ENCODE measurements around the gene RABL2B. TPM values are rescaled to one million over a fixed set of nuclear protein-coding genes. Genes with fewer than 3 reads are reported as not detected.
A peak's percentile ranks its signal among the peaks of the same experiment; 100 is the strongest.
"Not testable (repeated sequence)": the region's sequence is repeated elsewhere in the genome, so short reads cannot be mapped to it uniquely, and the experiment has no call there.

Gene RABL2B
- total and polyA plus RNA-seq, 2 experiments from 2014 or later, result 9.7 to 11.8 TPM

DNA sequence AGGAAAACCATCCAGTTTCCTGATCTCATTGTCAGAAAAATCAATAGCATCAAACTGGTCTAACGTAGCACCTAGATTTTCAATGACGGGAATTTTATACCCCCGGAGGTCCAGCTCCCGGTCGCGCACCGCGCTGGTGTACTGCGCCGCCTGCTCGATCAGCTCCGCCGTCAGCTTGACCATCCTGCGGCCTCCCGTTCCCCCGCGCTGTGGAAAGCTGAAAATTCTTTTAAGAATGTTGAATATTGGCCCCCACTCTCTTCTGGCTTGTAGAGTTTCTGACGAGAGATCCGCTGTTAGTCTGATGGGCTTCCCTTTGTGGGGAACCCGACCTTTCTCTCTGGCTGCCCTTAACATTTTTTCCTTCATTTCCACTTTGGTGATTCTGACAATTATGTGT is 28.2 kb downstream of the RABL2B start:
- not testable (repeated sequence) for H3K4me1 Mint-ChIP-seq; H3K4me1 ChIP-seq (ENCODE audit: insufficient read depth); ATAC-seq; H2AFZ ChIP-seq; H3K36me3 ChIP-seq (ENCODE audit: insufficient read depth); H4K20me1 ChIP-seq (replicated peaks; ENCODE audit: insufficient read depth); H3K27ac ChIP-seq (ENCODE audit: low read depth); H3K36me3 Mint-ChIP-seq (ENCODE audit: low read depth); H3K27ac Mint-ChIP-seq; H3K4me3 Mint-ChIP-seq; H3K9me3 Mint-ChIP-seq; H3K4me3 ChIP-seq; H3K4me2 ChIP-seq; DNase-seq (ENCODE audit: low spot score); H3F3A ChIP-seq (replicated peaks; ENCODE audit: low read depth); H3K9me2 ChIP-seq (ENCODE audit: insufficient read depth); H3K79me2 ChIP-seq (replicated peaks; ENCODE audit: insufficient read depth)
- peaks cover 80% of the 10 kb centered on the region for H3K27me3 ChIP-seq (ENCODE audit: insufficient read depth)
- peaks cover 77% of the 10 kb centered on the region for H3K27me3 Mint-ChIP-seq (ENCODE audit: insufficient read depth, low read depth, poor library complexity)
- peak; percentile 6 for TF ChIP-seq EZH2 (IDR thresholded peaks at IDR 0.05; ENCODE audit: low read depth, unreplicated experiment)

DNA sequence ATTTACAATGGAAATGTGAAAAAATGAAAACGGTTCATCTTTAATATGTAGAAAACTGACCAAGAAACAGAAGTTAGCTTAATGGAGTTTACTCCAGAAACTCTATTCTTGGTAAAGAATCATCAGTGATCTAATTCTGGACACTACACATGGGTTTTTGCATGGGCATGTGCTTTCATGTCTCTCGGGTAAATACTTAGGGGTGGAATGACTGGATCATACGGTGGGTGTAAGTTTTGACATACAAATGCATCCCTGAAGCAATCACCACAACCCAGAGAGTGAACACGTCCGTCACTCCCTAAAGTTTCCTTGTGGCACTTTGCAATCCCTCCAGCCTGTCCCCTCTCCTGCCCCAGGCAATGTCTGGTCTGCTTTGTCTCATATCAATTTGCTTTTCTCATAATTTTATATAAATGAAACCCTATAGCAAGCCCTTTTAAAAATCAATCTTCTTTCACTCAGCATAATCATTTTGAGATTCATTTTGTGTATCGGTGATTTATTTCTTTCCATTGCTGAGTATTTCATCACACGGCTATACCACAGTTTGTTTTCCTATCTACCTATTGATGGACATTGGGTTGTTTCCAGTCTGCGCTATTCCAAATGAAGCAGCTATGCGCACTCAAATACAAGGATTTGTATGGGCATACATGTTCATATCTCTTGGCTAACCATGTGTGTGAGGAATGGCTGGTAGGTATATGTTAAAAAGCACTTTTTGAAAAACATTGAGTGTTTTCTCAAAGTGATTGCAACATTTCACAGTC is 33.9 kb downstream of the RABL2B start:
- not testable (repeated sequence) for H3K79me2 ChIP-seq (replicated peaks; ENCODE audit: insufficient read depth); H3K36me3 Mint-ChIP-seq (ENCODE audit: low read depth); H3K4me3 ChIP-seq; ATAC-seq; H3F3A ChIP-seq (replicated peaks; ENCODE audit: low read depth); H3K36me3 ChIP-seq (ENCODE audit: insufficient read depth); H3K4me2 ChIP-seq; H3K27ac Mint-ChIP-seq; H3K9me3 Mint-ChIP-seq; H3K27ac ChIP-seq (ENCODE audit: low read depth); H4K20me1 ChIP-seq (replicated peaks; ENCODE audit: insufficient read depth); H2AFZ ChIP-seq; H3K4me1 Mint-ChIP-seq; H3K9me2 ChIP-seq (ENCODE audit: insufficient read depth); DNase-seq (ENCODE audit: low spot score); H3K4me1 ChIP-seq (ENCODE audit: insufficient read depth); H3K4me3 Mint-ChIP-seq
- H3K27me3 ChIP-seq (ENCODE audit: insufficient read depth), result peaks cover 51% of the 10 kb centered on the region
- H3K27me3 Mint-ChIP-seq (ENCODE audit: insufficient read depth, low read depth, poor library complexity), result peaks cover 54% of the 10 kb centered on the region

DNA sequence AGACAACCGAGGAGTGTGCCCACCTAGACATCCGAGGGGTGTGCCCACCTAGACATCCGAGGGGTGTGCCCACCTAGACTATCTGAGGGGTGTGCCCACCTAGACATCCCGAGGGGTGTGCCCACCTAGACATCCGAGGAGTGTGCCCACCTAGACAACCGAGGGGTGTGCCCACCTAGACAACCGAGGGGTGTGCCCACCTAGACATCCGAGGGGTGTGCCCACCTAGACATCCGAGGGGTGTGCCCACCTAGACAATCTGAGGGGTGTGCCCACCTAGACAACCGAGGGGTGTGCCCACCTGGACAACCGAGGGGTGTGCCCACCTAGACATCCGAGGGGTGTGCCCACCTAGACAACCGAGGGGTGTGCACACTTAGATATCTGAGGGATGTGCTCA is 34.8 kb downstream of the RABL2B start:
- not testable (repeated sequence) for H3K4me1 Mint-ChIP-seq

DNA sequence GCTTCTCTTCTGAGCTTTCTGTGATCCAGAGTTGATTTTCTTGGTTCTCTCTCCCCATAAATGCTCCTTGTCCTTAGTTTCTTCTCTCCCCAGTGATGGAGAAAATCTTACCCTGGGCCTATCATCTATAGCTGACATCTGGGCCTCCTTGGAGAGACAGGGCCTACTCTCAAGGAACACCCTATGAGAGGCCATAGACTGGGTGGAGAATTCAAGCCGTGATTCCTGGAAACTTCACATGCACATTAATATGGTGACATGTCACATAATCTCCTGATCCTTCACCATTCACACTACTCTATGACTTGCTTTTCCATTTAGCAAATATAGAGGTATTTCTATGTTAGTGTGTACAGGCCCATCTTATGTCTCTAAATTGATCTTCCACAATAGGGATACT is 35.9 kb downstream of the RABL2B start:
- H3K27ac ChIP-seq (ENCODE audit: low read depth); H3K79me2 ChIP-seq (replicated peaks; ENCODE audit: insufficient read depth); H3K4me2 ChIP-seq; H3K4me3 ChIP-seq; H3K9me2 ChIP-seq (ENCODE audit: insufficient read depth); H2AFZ ChIP-seq; H3K36me3 ChIP-seq (ENCODE audit: insufficient read depth); H3K4me3 Mint-ChIP-seq; H3K4me1 Mint-ChIP-seq; H3K4me1 ChIP-seq (ENCODE audit: insufficient read depth); H3K36me3 Mint-ChIP-seq (ENCODE audit: low read depth); H3F3A ChIP-seq (replicated peaks; ENCODE audit: low read depth); H3K9me3 Mint-ChIP-seq; DNase-seq (ENCODE audit: low spot score); ATAC-seq; H3K27ac Mint-ChIP-seq; H4K20me1 ChIP-seq (replicated peaks; ENCODE audit: insufficient read depth): not testable (repeated sequence)
- peaks cover 43% of the 10 kb centered on the region for H3K27me3 Mint-ChIP-seq (ENCODE audit: insufficient read depth, low read depth, poor library complexity)
- peaks cover 31% of the 10 kb centered on the region for H3K27me3 ChIP-seq (ENCODE audit: insufficient read depth)

More for the DNA sequence above, 34.8 kb downstream of the RABL2B start:
- H3K4me3 Mint-ChIP-seq; H3K36me3 ChIP-seq (ENCODE audit: insufficient read depth); H3K27ac ChIP-seq (ENCODE audit: low read depth); H3F3A ChIP-seq (replicated peaks; ENCODE audit: low read depth); H3K79me2 ChIP-seq (replicated peaks; ENCODE audit: insufficient read depth); DNase-seq (ENCODE audit: low spot score); H2AFZ ChIP-seq; H3K36me3 Mint-ChIP-seq (ENCODE audit: low read depth); H3K9me2 ChIP-seq (ENCODE audit: insufficient read depth); H3K27ac Mint-ChIP-seq; H3K4me1 ChIP-seq (ENCODE audit: insufficient read depth); H3K9me3 Mint-ChIP-seq; ATAC-seq; H3K4me3 ChIP-seq; H4K20me1 ChIP-seq (replicated peaks; ENCODE audit: insufficient read depth); H3K4me2 ChIP-seq: not testable (repeated sequence)
- H3K27me3 ChIP-seq (ENCODE audit: insufficient read depth), result peaks cover 42% of the 10 kb centered on the region
- peaks cover 45% of the 10 kb centered on the region for H3K27me3 Mint-ChIP-seq (ENCODE audit: insufficient read depth, low read depth, poor library complexity)

DNA sequence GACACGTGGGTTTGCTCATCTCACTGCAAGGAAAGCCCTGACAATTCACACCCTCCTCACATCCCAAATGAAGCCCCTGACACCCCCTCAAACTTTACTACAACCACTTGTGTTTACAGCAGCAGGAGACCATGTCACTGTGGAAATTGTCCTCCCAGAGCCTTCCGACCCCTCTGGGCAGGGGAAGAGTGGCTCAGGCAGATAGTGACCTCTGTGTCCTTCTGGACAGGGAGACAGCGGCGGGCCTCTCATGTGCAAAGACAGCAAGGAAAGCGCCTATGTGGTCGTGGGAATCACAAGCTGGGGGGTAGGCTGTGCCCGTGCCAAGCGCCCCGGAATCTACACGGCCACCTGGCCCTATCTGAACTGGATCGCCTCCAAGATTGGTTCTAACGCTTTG is 39.0 kb downstream of the RABL2B start:
- not testable (repeated sequence) for H4K20me1 ChIP-seq (replicated peaks; ENCODE audit: insufficient read depth); H3K9me2 ChIP-seq (ENCODE audit: insufficient read depth); H3K4me1 Mint-ChIP-seq; H3K27ac ChIP-seq (ENCODE audit: low read depth); H3K36me3 ChIP-seq (ENCODE audit: insufficient read depth); DNase-seq (ENCODE audit: low spot score); H3K4me1 ChIP-seq (ENCODE audit: insufficient read depth); H3K4me3 ChIP-seq; H3K4me2 ChIP-seq; H2AFZ ChIP-seq; H3K9me3 Mint-ChIP-seq; H3K79me2 ChIP-seq (replicated peaks; ENCODE audit: insufficient read depth); ATAC-seq; H3F3A ChIP-seq (replicated peaks; ENCODE audit: low read depth); H3K4me3 Mint-ChIP-seq; H3K36me3 Mint-ChIP-seq (ENCODE audit: low read depth); H3K27ac Mint-ChIP-seq
- peaks cover 24% of the 10 kb centered on the region for H3K27me3 ChIP-seq (ENCODE audit: insufficient read depth)
- H3K27me3 Mint-ChIP-seq (ENCODE audit: insufficient read depth, low read depth, poor library complexity), result peaks cover 39% of the 10 kb centered on the region

DNA sequence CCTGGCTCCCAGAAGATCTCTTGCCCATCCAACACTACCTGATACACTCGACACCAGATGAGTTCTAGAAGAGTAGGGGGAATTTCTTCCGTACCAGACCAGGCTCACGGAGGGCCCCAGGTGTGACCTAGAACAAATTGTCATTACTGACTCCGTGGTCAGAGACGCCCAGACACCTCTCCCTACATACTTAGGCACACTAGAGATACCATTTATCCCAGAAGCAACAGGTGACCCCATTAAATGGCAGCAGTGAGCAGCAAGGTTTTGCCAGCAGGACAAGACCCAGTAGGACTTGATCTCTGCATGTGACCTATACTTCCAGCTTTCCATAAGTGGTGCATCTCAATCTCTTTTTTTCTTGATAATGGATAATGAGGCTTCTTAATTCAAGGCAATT is 42.7 kb downstream of the RABL2B start:
- H3K36me3 Mint-ChIP-seq (ENCODE audit: low read depth); H3K4me1 ChIP-seq (ENCODE audit: insufficient read depth); H3K27ac ChIP-seq (ENCODE audit: low read depth); H3K79me2 ChIP-seq (replicated peaks; ENCODE audit: insufficient read depth); H3F3A ChIP-seq (replicated peaks; ENCODE audit: low read depth); H3K27ac Mint-ChIP-seq; DNase-seq (ENCODE audit: low spot score); H3K36me3 ChIP-seq (ENCODE audit: insufficient read depth); H3K4me3 ChIP-seq; H2AFZ ChIP-seq; H3K4me3 Mint-ChIP-seq; H3K9me2 ChIP-seq (ENCODE audit: insufficient read depth); H3K9me3 Mint-ChIP-seq; H4K20me1 ChIP-seq (replicated peaks; ENCODE audit: insufficient read depth); H3K4me2 ChIP-seq; H3K4me1 Mint-ChIP-seq; ATAC-seq: not testable (repeated sequence)
- H3K27me3 Mint-ChIP-seq (ENCODE audit: insufficient read depth, low read depth, poor library complexity), result peaks cover 51% of the 10 kb centered on the region
- peaks cover 32% of the 10 kb centered on the region for H3K27me3 ChIP-seq (ENCODE audit: insufficient read depth)

Measured in GM23338 (cell line).